Measurements from ENCODE around the gene USH1G.

The USH1G gene

DNA sequence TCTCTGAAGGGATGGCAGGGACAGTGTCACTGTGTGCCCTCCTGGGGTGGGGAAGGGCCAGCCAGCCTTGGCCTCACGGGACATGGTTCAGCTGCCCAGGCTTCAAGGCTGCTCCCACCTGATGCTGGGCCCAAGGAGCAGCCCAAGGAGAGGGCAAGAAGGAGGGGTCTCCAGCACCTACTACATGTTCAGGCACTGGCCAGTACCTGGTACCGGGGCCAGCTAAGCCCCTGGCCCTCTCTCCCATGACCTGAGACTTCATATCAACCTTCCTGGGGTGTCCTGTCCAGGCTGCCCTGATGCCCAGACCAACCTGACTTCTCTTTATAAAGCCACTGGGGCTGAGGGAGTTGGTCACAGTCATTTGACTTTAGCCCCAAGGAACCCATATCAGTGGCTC is 1.3 kb downstream of the USH1G start:
- TF ChIP-seq, protein P1, sequence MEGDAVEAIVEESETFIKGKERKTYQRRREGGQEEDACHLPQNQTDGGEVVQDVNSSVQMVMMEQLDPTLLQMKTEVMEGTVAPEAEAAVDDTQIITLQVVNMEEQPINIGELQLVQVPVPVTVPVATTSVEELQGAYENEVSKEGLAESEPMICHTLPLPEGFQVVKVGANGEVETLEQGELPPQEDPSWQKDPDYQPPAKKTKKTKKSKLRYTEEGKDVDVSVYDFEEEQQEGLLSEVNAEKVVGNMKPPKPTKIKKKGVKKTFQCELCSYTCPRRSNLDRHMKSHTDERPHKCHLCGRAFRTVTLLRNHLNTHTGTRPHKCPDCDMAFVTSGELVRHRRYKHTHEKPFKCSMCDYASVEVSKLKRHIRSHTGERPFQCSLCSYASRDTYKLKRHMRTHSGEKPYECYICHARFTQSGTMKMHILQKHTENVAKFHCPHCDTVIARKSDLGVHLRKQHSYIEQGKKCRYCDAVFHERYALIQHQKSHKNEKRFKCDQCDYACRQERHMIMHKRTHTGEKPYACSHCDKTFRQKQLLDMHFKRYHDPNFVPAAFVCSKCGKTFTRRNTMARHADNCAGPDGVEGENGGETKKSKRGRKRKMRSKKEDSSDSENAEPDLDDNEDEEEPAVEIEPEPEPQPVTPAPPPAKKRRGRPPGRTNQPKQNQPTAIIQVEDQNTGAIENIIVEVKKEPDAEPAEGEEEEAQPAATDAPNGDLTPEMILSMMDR (IDR thresholded peaks at IDR 0.05; ENCODE audit: insufficient read depth, low read length, poor library complexity, severe bottlenecking): no peak
- no peak overlapping the region for H3K4me3 ChIP-seq (replicated peaks; ENCODE audit: low read depth, low read length)
- no peak for DNase-seq (ENCODE audit: extremely low read depth, insufficient read length)
- no peaks in the 10 kb centered on the region for H3K36me3 ChIP-seq (ENCODE audit: control insufficient read depth, insufficient read depth, low read length)
- H3K27me3 ChIP-seq (replicated peaks; ENCODE audit: control insufficient read depth, insufficient read depth, low read length): no peaks in the 10 kb centered on the region; the same call in 1 of the 2 replicates

DNA sequence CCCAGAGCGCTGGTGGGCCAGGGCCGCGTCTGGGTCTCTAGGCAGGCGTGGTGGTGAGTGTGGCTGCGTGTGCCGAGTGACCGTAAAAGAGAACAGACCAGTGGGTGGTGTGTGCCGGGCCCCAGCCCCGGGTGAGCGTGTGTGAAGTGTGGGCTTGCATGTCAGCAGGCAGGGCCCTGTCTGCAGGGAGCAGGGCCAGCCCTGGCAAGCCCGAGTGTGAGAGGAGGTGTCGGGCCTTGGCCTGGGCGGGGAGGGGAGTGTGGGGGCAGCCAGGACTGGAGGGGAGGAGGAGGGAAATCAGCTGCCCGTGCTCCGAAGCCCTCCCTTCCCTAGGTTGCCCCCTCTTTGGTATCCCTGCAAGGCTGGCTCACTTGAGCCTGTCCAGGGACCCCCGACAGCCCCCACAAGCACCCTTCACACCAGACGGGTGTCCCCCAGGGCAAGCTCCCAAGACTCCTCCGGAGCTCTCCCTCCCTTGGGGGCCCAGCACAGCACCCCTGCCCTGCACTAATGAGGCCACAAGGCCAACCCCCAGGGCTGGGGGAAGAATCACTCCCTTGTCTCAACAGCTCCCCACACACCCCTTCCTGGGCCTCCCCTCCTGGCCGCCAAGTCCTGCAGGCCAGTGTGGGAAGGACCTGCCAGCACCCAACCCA is 1.9 kb downstream of the USH1G start:
- Histone ChIP-seq H3K4me3 (replicated peaks; ENCODE audit: low read depth, low read length) (no peak overlapping the region), H3K27me3 (replicated peaks; ENCODE audit: control insufficient read depth, insufficient read depth, low read length) (no peaks in the 10 kb centered on the region; the same call in 1 of the 2 replicates), H3K36me3 (ENCODE audit: control insufficient read depth, insufficient read depth, low read length) (no peaks in the 10 kb centered on the region)
- TF ChIP-seq, protein P1 (IDR thresholded peaks at IDR 0.05; ENCODE audit: insufficient read depth, low read length, poor library complexity, severe bottlenecking): no peak
- no peak for DNase-seq (ENCODE audit: extremely low read depth, insufficient read length)

DNA sequence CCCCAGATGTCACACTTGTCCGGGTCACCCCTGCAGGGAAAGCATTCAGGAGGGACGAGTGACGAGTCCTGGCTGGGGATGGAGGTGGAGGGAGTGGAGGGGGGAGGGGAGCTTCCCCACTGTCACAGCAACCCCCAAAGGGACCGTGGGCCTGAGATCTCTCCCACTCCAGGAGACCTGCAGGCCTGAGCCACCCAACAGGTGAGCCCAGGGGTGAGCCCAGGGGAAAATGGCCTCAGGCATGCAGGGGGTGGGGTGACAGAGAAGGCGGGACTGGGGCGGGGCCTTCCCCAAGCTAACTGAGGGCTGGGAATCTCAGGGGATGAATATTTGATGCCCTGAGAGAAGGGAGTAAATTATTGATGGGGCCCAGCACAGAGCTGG is 2.4 kb downstream of the USH1G start:
- no peak for DNase-seq (ENCODE audit: extremely low read depth, insufficient read length)
- Histone ChIP-seq H3K4me3 (replicated peaks; ENCODE audit: low read depth, low read length) (no peak overlapping the region), H3K27me3 (replicated peaks; ENCODE audit: control insufficient read depth, insufficient read depth, low read length) (no peaks in the 10 kb centered on the region; the same call in 1 of the 2 replicates), H3K36me3 (ENCODE audit: control insufficient read depth, insufficient read depth, low read length) (no peaks in the 10 kb centered on the region)
- TF ChIP-seq, protein P1 (IDR thresholded peaks at IDR 0.05; ENCODE audit: insufficient read depth, low read length, poor library complexity, severe bottlenecking): no peak

DNA sequence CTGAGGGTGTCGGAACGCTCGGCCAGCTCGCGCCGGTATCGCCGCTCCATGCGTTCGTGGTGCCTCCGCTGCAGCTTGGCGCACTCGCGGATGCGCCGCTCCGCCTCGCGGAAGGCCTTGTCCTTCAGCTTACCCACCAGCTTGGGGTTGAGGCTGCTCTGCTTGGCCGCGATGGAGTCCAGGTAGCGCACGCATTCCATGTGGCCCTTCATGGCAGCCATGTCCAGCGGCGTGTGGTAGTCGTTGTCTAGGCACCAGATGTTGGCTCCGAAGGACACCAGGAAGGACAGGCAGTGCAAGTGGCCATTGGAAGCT is 2.8 kb downstream of the USH1G start:
- Histone ChIP-seq H3K4me3 (replicated peaks; ENCODE audit: low read depth, low read length) (no peak overlapping the region), H3K36me3 (ENCODE audit: control insufficient read depth, insufficient read depth, low read length) (no peaks in the 10 kb centered on the region), H3K27me3 (replicated peaks; ENCODE audit: control insufficient read depth, insufficient read depth, low read length) (no peaks in the 10 kb centered on the region; the same call in 1 of the 2 replicates)
- TF ChIP-seq, protein P1 (IDR thresholded peaks at IDR 0.05; ENCODE audit: insufficient read depth, low read length, poor library complexity, severe bottlenecking): no peak
- no peak for DNase-seq (ENCODE audit: extremely low read depth, insufficient read length)

DNA sequence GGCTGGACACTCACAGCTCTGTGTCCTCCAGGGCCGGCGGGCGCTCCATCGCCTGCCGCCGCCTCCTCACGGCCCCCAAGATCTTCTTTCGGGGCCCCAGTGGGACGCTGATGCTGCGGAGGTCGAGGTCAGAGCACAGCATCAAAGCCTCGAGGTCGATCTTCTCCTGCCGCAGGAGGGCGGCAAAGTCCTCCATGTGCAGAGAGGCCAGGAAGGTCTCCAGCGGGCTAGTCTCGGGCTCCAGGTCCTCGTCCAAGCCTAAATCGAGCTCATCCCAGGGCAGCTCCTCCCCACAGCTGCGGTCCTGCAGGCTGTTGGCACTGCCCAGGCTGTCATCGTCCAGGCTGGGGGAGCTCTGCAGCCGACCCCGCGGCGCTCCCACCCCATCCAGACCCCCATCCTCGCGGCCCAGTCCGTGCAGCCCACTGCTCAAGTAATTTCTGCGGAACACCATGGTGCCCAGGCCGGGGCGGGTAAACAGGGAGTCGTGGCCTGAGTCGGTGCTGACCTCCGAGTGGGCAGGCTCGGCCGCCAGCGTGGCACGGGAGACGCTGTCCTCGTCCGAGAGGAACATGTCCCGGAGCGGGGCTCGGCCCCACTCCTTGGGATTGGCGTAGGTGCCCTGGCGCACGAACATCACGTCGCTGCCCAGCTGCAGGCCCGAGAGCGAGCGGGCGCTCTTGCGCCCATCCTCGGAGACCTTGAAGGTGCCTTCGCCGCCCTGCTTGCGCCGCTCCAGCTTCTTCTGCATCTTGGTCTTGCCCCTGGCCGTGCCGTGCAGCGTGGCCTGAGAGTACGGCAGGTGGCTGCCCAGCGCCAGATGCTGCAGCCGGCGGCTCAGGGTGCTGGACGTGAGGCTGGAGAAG is 3.4 kb downstream of the USH1G start:
- Histone ChIP-seq H3K36me3 (ENCODE audit: control insufficient read depth, insufficient read depth, low read length) (no peaks in the 10 kb centered on the region), H3K4me3 (replicated peaks; ENCODE audit: low read depth, low read length) (no peak overlapping the region), H3K27me3 (replicated peaks; ENCODE audit: control insufficient read depth, insufficient read depth, low read length) (no peaks in the 10 kb centered on the region; the same call in 1 of the 2 replicates)
- TF ChIP-seq, protein P1 (IDR thresholded peaks at IDR 0.05; ENCODE audit: insufficient read depth, low read length, poor library complexity, severe bottlenecking): peak; percentile 38
- DNase-seq (ENCODE audit: extremely low read depth, insufficient read length): no peak
